Measurements from ENCODE around the gene HDAC9.

The HDAC9 gene

GRCh38 chr7:18564779-18565178 lies 69.2 kb downstream of the HDAC9 start:
- no peak overlapping the region for H3K27ac Mint-ChIP-seq
- H3K4me3 Mint-ChIP-seq = no peak overlapping the region
- H3K27me3 Mint-ChIP-seq = no peaks in the 10 kb centered on the region
- ATAC-seq (replicated peaks) = no peak
- no peaks in the 10 kb centered on the region for H3K4me1 Mint-ChIP-seq (ENCODE audit: low read depth in 2 of 2)
- no peaks in the 10 kb centered on the region for H3K9me3 Mint-ChIP-seq
- DNase-seq = no peak
- H3K36me3 Mint-ChIP-seq (ENCODE audit: insufficient read depth) = no peaks in the 10 kb centered on the region

GRCh38 chr7:18565337-18565736 lies 69.8 kb downstream of the HDAC9 start:
- ATAC-seq (replicated peaks) (no peak), DNase-seq (no peak)
- no peaks in the 10 kb centered on the region for H3K9me3 Mint-ChIP-seq
- H3K36me3 Mint-ChIP-seq (ENCODE audit: insufficient read depth) = no peaks in the 10 kb centered on the region
- no peak overlapping the region for H3K27ac Mint-ChIP-seq
- no peak overlapping the region for H3K4me3 Mint-ChIP-seq
- no peaks in the 10 kb centered on the region for H3K4me1 Mint-ChIP-seq (ENCODE audit: low read depth in 2 of 2)
- H3K27me3 Mint-ChIP-seq = no peaks in the 10 kb centered on the region

- DNase-seq = no peak
- Mint-ChIP-seq H3K27me3 (no peaks in the 10 kb centered on the region), H3K27ac (no peak overlapping the region), H3K36me3 (ENCODE audit: insufficient read depth) (no peaks in the 10 kb centered on the region), H3K4me1 (ENCODE audit: low read depth in 2 of 2) (no peaks in the 10 kb centered on the region), H3K4me3 (no peak overlapping the region), H3K9me3 (no peaks in the 10 kb centered on the region)
- ATAC-seq (replicated peaks) = no peak
Measured at GRCh38 chr7:18566205-18566604, 70.7 kb downstream of the HDAC9 start.

- H3K36me3 Mint-ChIP-seq (ENCODE audit: insufficient read depth) = no peaks in the 10 kb centered on the region
- DNase-seq (no peak), ATAC-seq (replicated peaks) (peak; percentile 53)
- H3K4me3 Mint-ChIP-seq = no peak overlapping the region
- no peaks in the 10 kb centered on the region for H3K9me3 Mint-ChIP-seq
- H3K4me1 Mint-ChIP-seq (ENCODE audit: low read depth in 2 of 2) = no peaks in the 10 kb centered on the region
- no peak overlapping the region for H3K27ac Mint-ChIP-seq
- H3K27me3 Mint-ChIP-seq = no peaks in the 10 kb centered on the region
Measured at GRCh38 chr7:18566829-18567228, 71.3 kb downstream of the HDAC9 start.

GRCh38 chr7:18570441-18570840 lies 74.9 kb downstream of the HDAC9 start:
- Mint-ChIP-seq H3K27me3 (no peaks in the 10 kb centered on the region), H3K4me3 (no peak overlapping the region), H3K4me1 (ENCODE audit: low read depth in 2 of 2) (no peaks in the 10 kb centered on the region), H3K9me3 (no peaks in the 10 kb centered on the region), H3K27ac (no peak overlapping the region), H3K36me3 (ENCODE audit: insufficient read depth) (no peaks in the 10 kb centered on the region)
- ATAC-seq (replicated peaks) = no peak
- DNase-seq = no peak

GRCh38 chr7:18570890-18571478 lies 75.4 kb downstream of the HDAC9 start:
- ATAC-seq (replicated peaks) (no peak), DNase-seq (no peak)
- no peaks in the 10 kb centered on the region for H3K9me3 Mint-ChIP-seq
- H3K4me1 Mint-ChIP-seq (ENCODE audit: low read depth in 2 of 2) = peaks cover 0 to 2% of the 10 kb centered on the region in 2 donors
- H3K36me3 Mint-ChIP-seq (ENCODE audit: insufficient read depth) = no peaks in the 10 kb centered on the region
- no peak overlapping the region for H3K27ac Mint-ChIP-seq
- H3K4me3 Mint-ChIP-seq = no peak overlapping the region
- no peaks in the 10 kb centered on the region for H3K27me3 Mint-ChIP-seq

- Mint-ChIP-seq H3K36me3 (ENCODE audit: insufficient read depth) (no peaks in the 10 kb centered on the region), H3K4me3 (no peak overlapping the region), H3K9me3 (no peaks in the 10 kb centered on the region), H3K27ac (no peak overlapping the region), H3K4me1 (ENCODE audit: low read depth in 2 of 2) (peaks cover 0 to 7% of the 10 kb centered on the region in 2 donors), H3K27me3 (no peaks in the 10 kb centered on the region)
- no peak for DNase-seq
- ATAC-seq (replicated peaks) = no peak
Measured at GRCh38 chr7:18572154-18572553, 76.6 kb downstream of the HDAC9 start.

GRCh38 chr7:18572885-18573284 lies 77.3 kb downstream of the HDAC9 start:
- H3K27me3 Mint-ChIP-seq = no peaks in the 10 kb centered on the region
- no peak overlapping the region for H3K27ac Mint-ChIP-seq
- H3K9me3 Mint-ChIP-seq = no peaks in the 10 kb centered on the region
- peaks cover 0 to 9% of the 10 kb centered on the region in 2 donors for H3K4me1 Mint-ChIP-seq (ENCODE audit: low read depth in 2 of 2)
- H3K4me3 Mint-ChIP-seq = no peak overlapping the region
- DNase-seq (no peak), ATAC-seq (replicated peaks) (no peak)
- H3K36me3 Mint-ChIP-seq (ENCODE audit: insufficient read depth) = no peaks in the 10 kb centered on the region

- ATAC-seq (replicated peaks) (no peak), DNase-seq (no peak)
- Mint-ChIP-seq H3K9me3 (no peaks in the 10 kb centered on the region), H3K27me3 (no peaks in the 10 kb centered on the region), H3K27ac (no peak overlapping the region), H3K36me3 (ENCODE audit: insufficient read depth) (no peaks in the 10 kb centered on the region), H3K4me3 (no peak overlapping the region), H3K4me1 (ENCODE audit: low read depth in 2 of 2) (peaks cover 0 to 9% of the 10 kb centered on the region in 2 donors)
Measured at GRCh38 chr7:18573410-18574234, 78.1 kb downstream of the HDAC9 start.

GRCh38 chr7:18574235-18574540 lies 78.6 kb downstream of the HDAC9 start:
- H3K36me3 Mint-ChIP-seq (ENCODE audit: insufficient read depth) = no peaks in the 10 kb centered on the region
- no peak for DNase-seq
- no peak overlapping the region for H3K27ac Mint-ChIP-seq
- H3K4me1 Mint-ChIP-seq (ENCODE audit: low read depth in 2 of 2) = peaks cover 0 to 9% of the 10 kb centered on the region in 2 donors
- H3K27me3 Mint-ChIP-seq = no peaks in the 10 kb centered on the region
- H3K4me3 Mint-ChIP-seq = no peak overlapping the region
- ATAC-seq (replicated peaks) = no peak
- no peaks in the 10 kb centered on the region for H3K9me3 Mint-ChIP-seq

GRCh38 chr7:18574676-18575075 lies 79.1 kb downstream of the HDAC9 start:
- no peak overlapping the region for H3K27ac Mint-ChIP-seq
- H3K27me3 Mint-ChIP-seq = no peaks in the 10 kb centered on the region
- no peaks in the 10 kb centered on the region for H3K9me3 Mint-ChIP-seq
- no peak overlapping the region for H3K4me3 Mint-ChIP-seq
- no peaks in the 10 kb centered on the region for H3K36me3 Mint-ChIP-seq (ENCODE audit: insufficient read depth)
- no peak for DNase-seq
- ATAC-seq (replicated peaks) = no peak
- peaks cover 0 to 9% of the 10 kb centered on the region in 2 donors for H3K4me1 Mint-ChIP-seq (ENCODE audit: low read depth in 2 of 2)

- DNase-seq = no peak
- Mint-ChIP-seq H3K27ac (no peak overlapping the region), H3K36me3 (ENCODE audit: insufficient read depth) (no peaks in the 10 kb centered on the region), H3K4me3 (no peak overlapping the region), H3K9me3 (no peaks in the 10 kb centered on the region), H3K4me1 (ENCODE audit: low read depth in 2 of 2) (peaks cover 0 to 9% of the 10 kb centered on the region in 2 donors), H3K27me3 (no peaks in the 10 kb centered on the region)
- no peak for ATAC-seq (replicated peaks)
Measured at GRCh38 chr7:18575622-18576572, 80.3 kb downstream of the HDAC9 start.

GRCh38 chr7:18577096-18577771 lies 81.7 kb downstream of the HDAC9 start:
- ATAC-seq (replicated peaks) (no peak), DNase-seq (no peak)
- no peaks in the 10 kb centered on the region for H3K36me3 Mint-ChIP-seq (ENCODE audit: insufficient read depth)
- H3K4me3 Mint-ChIP-seq = no peak overlapping the region
- H3K4me1 Mint-ChIP-seq (ENCODE audit: low read depth in 2 of 2) = peaks cover 0 to 9% of the 10 kb centered on the region in 2 donors
- H3K27me3 Mint-ChIP-seq = no peaks in the 10 kb centered on the region
- H3K27ac Mint-ChIP-seq = no peak overlapping the region
- no peaks in the 10 kb centered on the region for H3K9me3 Mint-ChIP-seq

Data from effector memory CD8-positive, alpha-beta T cell (primary cell).